Osteoblast (primary cell): Measurements from ENCODE around the gene TMCC1. TPM values are rescaled to one million over a fixed set of nuclear protein-coding genes. Genes with fewer than 3 reads are reported as not detected.
"Not testable (repeated sequence)": the region's sequence is repeated elsewhere in the genome, so short reads cannot be mapped to it uniquely, and the experiment has no call there.

ENCODE experiments used
- DNase-seq: peaks from one replicate; pipeline ENCODE4 v3.0.0; 2011; ENCODE audit warnings: low spot score, mixed read lengths; ENCODE audit not compliant: insufficient read length; ENCODE audit errors: missing footprints
- H2AFZ ChIP-seq: 2 replicates; pipeline ENCODE4 v1.6.0; 2011; ENCODE audit warnings: mild to moderate bottlenecking, low read length
- H3K27ac ChIP-seq: 2 replicates; pipeline ENCODE4 v1.5.1; 2011; ENCODE audit warnings: mild to moderate bottlenecking, low read depth, low read length, moderate library complexity
- H3K27me3 ChIP-seq: 2 replicates; pipeline ENCODE4 v1.6.0; 2012; ENCODE audit warnings: mild to moderate bottlenecking, control low read depth, inconsistent platforms, low read length, moderate library complexity; ENCODE audit not compliant: insufficient read depth
- H3K36me3 ChIP-seq: 2 replicates; pipeline ENCODE4 v1.5.1; 2011; ENCODE audit warnings: mild to moderate bottlenecking, low read length, control low read depth, moderate library complexity; ENCODE audit not compliant: insufficient read depth
- H3K4me1 ChIP-seq: 2 replicates; pipeline ENCODE4 v1.5.1; 2011; ENCODE audit warnings: mild to moderate bottlenecking, low read length, control low read depth, moderate library complexity; ENCODE audit not compliant: insufficient read depth
- H3K4me2 ChIP-seq: 2 replicates; pipeline ENCODE4 v1.6.0; 2011; ENCODE audit warnings: mild to moderate bottlenecking, low read length; ENCODE audit not compliant: insufficient read depth
- H3K4me3 ChIP-seq: fragments of 200-600 bp; sonication (generic); 3 replicates; pipeline ENCODE4 v1.5.1; 2012; ENCODE audit warnings: mild to moderate bottlenecking, low read length, inconsistent platforms; ENCODE audit not compliant: insufficient read depth
- H3K79me2 ChIP-seq: 2 replicates; pipeline ENCODE4 v1.6.0; 2012; ENCODE audit warnings: mild to moderate bottlenecking, low read length, control low read depth, inconsistent platforms; ENCODE audit not compliant: insufficient read depth
- H3K9me3 ChIP-seq: 2 replicates; pipeline ENCODE4 v1.5.1; 2011; ENCODE audit warnings: low read depth, low read length, control low read depth
- H4K20me1 ChIP-seq: 2 replicates; pipeline ENCODE4 v1.6.0; 2012; ENCODE audit warnings: mild to moderate bottlenecking, low read length, control low read depth; ENCODE audit not compliant: insufficient read depth
- CTCF ChIP-seq: IDR thresholded peaks from 2 replicates; pipeline ENCODE4 v1.5.1; 2011; ENCODE audit warnings: mild to moderate bottlenecking, low read depth, low read length, moderate library complexity; ENCODE audit errors: extremely low read depth
- total RNA-seq: library from RNA; depleted of rRNA; stranded (reverse); fragments of >200 nt; gene quantifications from 2 replicates; pipeline ENCODE4 v1.2.3, GENCODE V29; 2012

Gene TMCC1
- total RNA-seq, 1 donor: 17.4 TPM

GRCh38 chr3:129834580-129834979, 58.9 kb downstream of the TMCC1 start:
- Histone ChIP-seq H2AFZ (no peak overlapping the region), H3K4me1 (peaks cover 31% of the 10 kb centered on the region), H3K79me2 (peaks cover 25% of the 10 kb centered on the region), H3K36me3 (no peaks in the 10 kb centered on the region), H3K4me2 (no peak overlapping the region), H3K27me3 (no peaks in the 10 kb centered on the region), H4K20me1 (peaks cover 12% of the 10 kb centered on the region), H3K27ac (no peak overlapping the region), H3K9me3 (no peaks in the 10 kb centered on the region), H3K4me3 (no peak overlapping the region)
- DNase-seq: no peak
- no peak for TF ChIP-seq CTCF

- peaks cover 18% of the 10 kb centered on the region for H3K79me2 ChIP-seq
- H3K4me1 ChIP-seq: peaks cover 31% of the 10 kb centered on the region
- not testable (repeated sequence) for H3K36me3 ChIP-seq, H3K4me2 ChIP-seq, H3K27ac ChIP-seq, H3K4me3 ChIP-seq, H2AFZ ChIP-seq, H4K20me1 ChIP-seq, H3K9me3 ChIP-seq, H3K27me3 ChIP-seq, DNase-seq
These were observed 61.6 kb downstream of the TMCC1 start for GRCh38 chr3:129831942-129832341.

DNA sequence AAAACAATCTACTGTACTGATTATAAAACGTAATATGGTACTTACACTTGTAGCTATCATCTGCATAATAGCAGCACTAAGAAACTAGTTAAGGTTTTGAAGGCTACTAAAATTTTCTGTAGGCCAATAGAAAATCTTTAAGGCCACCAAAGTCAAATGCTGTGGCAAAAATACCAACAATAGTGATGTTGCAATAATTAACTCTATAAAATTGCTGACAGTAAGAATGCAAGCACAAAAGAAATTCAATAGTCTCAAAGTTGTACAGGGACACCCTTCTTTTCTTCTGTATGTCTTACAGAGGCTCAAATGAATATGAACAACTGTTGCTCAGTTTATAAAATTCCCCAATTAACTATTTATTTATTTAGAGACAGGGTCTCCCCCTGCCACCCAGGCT, 62.0 kb downstream of the TMCC1 start:
- Histone ChIP-seq H3K4me1 (peaks cover 27% of the 10 kb centered on the region), H3K4me3 (no peak overlapping the region), H3K27ac (no peak overlapping the region), H3K27me3 (no peaks in the 10 kb centered on the region), H3K4me2 (no peak overlapping the region), H4K20me1 (peaks cover 1% of the 10 kb centered on the region), H3K79me2 (peaks cover 17% of the 10 kb centered on the region), H2AFZ (no peak overlapping the region), H3K36me3 (no peaks in the 10 kb centered on the region), H3K9me3 (no peaks in the 10 kb centered on the region)
- no peak for DNase-seq
- no peak for TF ChIP-seq CTCF

- peak overlapping the region; percentile 65 for H3K4me2 ChIP-seq
- DNase-seq: peak; percentile 59
- no peak overlapping the region for H2AFZ ChIP-seq
- H3K4me1 ChIP-seq: peaks cover 27% of the 10 kb centered on the region
- no peaks in the 10 kb centered on the region for H3K27me3 ChIP-seq
- H3K79me2 ChIP-seq: peaks cover 14% of the 10 kb centered on the region
- peak overlapping the region; percentile 79 for H3K27ac ChIP-seq
- H3K4me3 ChIP-seq: peak overlapping the region; percentile 4
- H3K9me3 ChIP-seq: no peaks in the 10 kb centered on the region
- H3K36me3 ChIP-seq: no peaks in the 10 kb centered on the region
- TF ChIP-seq CTCF: peak; percentile 80
- no peaks in the 10 kb centered on the region for H4K20me1 ChIP-seq
These were observed 63.9 kb downstream of the TMCC1 start for GRCh38 chr3:129829640-129830039.
